HepG2 (cell line): ENCODE data around the gene APC2. TPM values are rescaled to one million over a fixed set of nuclear protein-coding genes. Genes with fewer than 3 reads are reported as not detected.

Experiments
- ETV5 ChIP-seq: IDR thresholded peaks from 2 replicates; pipeline ENCODE4 v1.6.1; 2018; ENCODE audit warnings: missing biosample characterization, missing genetic modification reagents, inconsistent platforms, borderline replicate concordance
- GFI1 ChIP-seq: sonication (generic); formaldehyde crosslinking; IDR thresholded peaks from 2 replicates; pipeline ENCODE4 v1.5.0; 2020; ENCODE audit warnings: missing genetic modification reagents, mild to moderate bottlenecking, borderline replicate concordance
- KDM2A ChIP-seq: sonication (generic); formaldehyde crosslinking; IDR thresholded peaks from 2 replicates; pipeline ENCODE4 v1.4.0; 2020; ENCODE audit warnings: low read depth, missing genetic modification reagents, borderline replicate concordance
- NFE2L2 ChIP-seq: fragments of 150-350 bp; IDR thresholded peaks from 2 replicates; pipeline ENCODE4 v1.6.1; 2014; ENCODE audit warnings: low read length
- RFX5 ChIP-seq: IDR thresholded peaks from 2 replicates; pipeline ENCODE4 v1.6.1; 2011; ENCODE audit warnings: low read depth, low read length, improper control_type of control experiment
- SOX13 ChIP-seq, 3 experiments: fragments of 450-650 bp in 1 of 3; sonication (generic) in 1 of 3; formaldehyde crosslinking in 1 of 3; IDR thresholded peaks in 2 of 3; conservative IDR thresholded peaks in 1 of 3; 2 replicates each; pipeline versions ENCODE4 v1.5.0 to v1.6.1; 2016 to 2020; ENCODE audit warnings: antibody characterized with exemption in 1 of 3, mild to moderate bottlenecking in 1 of 3, missing compliant biosample characterization in 1 of 3, missing genetic modification reagents in 1 of 3, moderate library complexity in 1 of 3
- STAT5B ChIP-seq: sonication (generic); formaldehyde crosslinking; IDR thresholded peaks from 2 replicates; pipeline ENCODE4 v1.4.0; 2020; ENCODE audit warnings: missing genetic modification reagents
- TCF12 ChIP-seq, 2 experiments: fragments of 450-650 bp in 1 of 2; sonication (generic) in 1 of 2; formaldehyde crosslinking in 1 of 2; IDR thresholded peaks; 2 replicates each; pipeline versions ENCODE4 v1.6.1 to v1.8.0; 2017 to 2022; ENCODE audit warnings: antibody characterized with exemption in 1 of 2, mild to moderate bottlenecking in 1 of 2, missing genetic modification reagents in 1 of 2, moderate library complexity in 1 of 2
- ZNF724P ChIP-seq: sonication (generic); formaldehyde crosslinking; IDR thresholded peaks from 2 replicates; pipeline ENCODE4 v1.8.0; 2022; ENCODE audit warnings: missing genetic modification reagents, borderline replicate concordance
- ZNF772 ChIP-seq: sonication (generic); formaldehyde crosslinking; IDR thresholded peaks from 2 replicates; pipeline ENCODE4 v1.5.0; 2020; ENCODE audit warnings: mild to moderate bottlenecking, missing genetic modification reagents
- polyA plus RNA-seq, 8 experiments: library from polyadenylated mRNA; depleted of rRNA in 3 of 8; stranded (reverse) in 7 of 8; unstranded in 1 of 8; fragments of >200 nt; fragmentation: Illumina TruSeq in 4 of 8; extraction: Trizol in 4 of 8; gene quantifications; 2 replicates each; pipeline versions ENCODE4 v1.2.1 to v1.2.3, GENCODE V29; 2011 to 2016; ENCODE audit warnings: low read depth in 4 of 8, missing spikeins in 1 of 8, mixed read lengths in 1 of 8; ENCODE audit not compliant: insufficient read depth in 1 of 8
- total RNA-seq, 5 experiments: library from RNA; depleted of rRNA; stranded (reverse); fragments of >200 nt; fragmentation: Illumina TruSeq; extraction: Trizol; gene quantifications; 2 replicates each; pipeline ENCODE4 v1.2.3, GENCODE V29; 2016; ENCODE audit warnings: low read depth in 1 of 5
- TF ChIP-seq, protein P1 (sequence below): sonication (generic); formaldehyde crosslinking; IDR thresholded peaks from 2 replicates; pipeline ENCODE4 v1.4.0; 2020; ENCODE audit warnings: missing genetic modification reagents
- TF ChIP-seq, protein P2 (sequence below): sonication (generic); formaldehyde crosslinking; IDR thresholded peaks from 2 replicates; pipeline ENCODE4 v1.4.0; 2020; ENCODE audit warnings: missing genetic modification reagents, borderline replicate concordance
- TF ChIP-seq, protein P3 (sequence below): sonication (generic); formaldehyde crosslinking; IDR thresholded peaks from 2 replicates; pipeline ENCODE4 v1.4.0; 2020; ENCODE audit warnings: mild to moderate bottlenecking, missing genetic modification reagents
- TF ChIP-seq, protein P4 (sequence below): sonication (generic); formaldehyde crosslinking; IDR thresholded peaks from 2 replicates; pipeline ENCODE4 v1.8.1; 2023; ENCODE audit warnings: missing genetic modification reagents, mild to moderate bottlenecking, borderline replicate concordance
- TF ChIP-seq, protein P5 (sequence below): sonication (generic); formaldehyde crosslinking; IDR thresholded peaks from 2 replicates; pipeline ENCODE4 v1.4.0; 2020; ENCODE audit warnings: missing genetic modification reagents
- TF ChIP-seq, protein P6 (sequence below): sonication (generic); formaldehyde crosslinking; IDR thresholded peaks from 2 replicates; pipeline ENCODE4 v1.4.0; 2020; ENCODE audit warnings: missing genetic modification reagents

Gene APC2
- total and polyA plus RNA-seq, 2 of the 13 experiments (the other 11 are each of a cell fraction or from before 2014, with no cell fraction given) = 0.08 to 0.22 TPM

DNA sequence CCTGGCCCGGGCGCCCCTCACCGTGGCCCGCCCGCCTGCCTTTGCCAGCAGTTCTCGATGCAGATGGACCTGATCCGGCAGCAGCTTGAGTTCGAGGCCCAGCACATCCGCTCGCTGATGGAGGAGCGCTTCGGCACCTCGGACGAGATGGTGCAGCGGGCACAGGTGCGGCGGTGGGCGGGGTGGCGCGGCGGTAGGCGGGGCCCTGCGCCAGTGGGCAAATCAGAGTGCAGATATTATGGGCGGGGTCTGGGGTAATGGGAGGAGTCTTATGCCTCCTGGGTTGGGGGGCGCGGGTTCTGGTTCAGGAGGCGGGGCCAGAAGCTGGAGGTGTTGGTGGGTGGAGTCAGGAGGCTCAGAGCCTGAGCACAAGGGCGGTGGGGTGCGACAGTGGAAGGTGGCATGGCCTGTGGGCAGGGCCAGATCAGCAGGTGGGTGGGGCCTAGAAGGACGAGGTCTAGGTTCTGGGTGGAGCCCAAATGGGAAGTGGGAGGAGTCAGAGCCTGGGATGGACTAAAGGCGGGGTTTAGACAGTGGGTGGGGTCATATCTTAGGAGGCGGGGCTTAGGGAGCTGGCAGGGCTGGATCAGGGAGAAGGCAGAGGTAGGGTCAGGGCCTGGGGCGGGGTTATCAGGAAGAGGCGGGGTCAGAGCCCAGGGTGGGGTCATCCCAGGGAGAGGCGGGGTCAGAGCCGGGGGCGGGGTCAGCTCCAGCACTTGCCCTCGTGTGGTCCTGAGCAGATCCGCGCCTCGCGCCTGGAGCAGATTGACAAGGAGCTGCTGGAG is 5.6 kb downstream of the APC2 start (continued):
- TF ChIP-seq, protein P1, sequence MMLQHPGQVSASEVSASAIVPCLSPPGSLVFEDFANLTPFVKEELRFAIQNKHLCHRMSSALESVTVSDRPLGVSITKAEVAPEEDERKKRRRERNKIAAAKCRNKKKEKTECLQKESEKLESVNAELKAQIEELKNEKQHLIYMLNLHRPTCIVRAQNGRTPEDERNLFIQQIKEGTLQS (CRISPR knock-in tag) = no peak
- TF ChIP-seq KDM2A (CRISPR knock-in tag) = peak; percentile 67
- TF ChIP-seq, protein P2, sequence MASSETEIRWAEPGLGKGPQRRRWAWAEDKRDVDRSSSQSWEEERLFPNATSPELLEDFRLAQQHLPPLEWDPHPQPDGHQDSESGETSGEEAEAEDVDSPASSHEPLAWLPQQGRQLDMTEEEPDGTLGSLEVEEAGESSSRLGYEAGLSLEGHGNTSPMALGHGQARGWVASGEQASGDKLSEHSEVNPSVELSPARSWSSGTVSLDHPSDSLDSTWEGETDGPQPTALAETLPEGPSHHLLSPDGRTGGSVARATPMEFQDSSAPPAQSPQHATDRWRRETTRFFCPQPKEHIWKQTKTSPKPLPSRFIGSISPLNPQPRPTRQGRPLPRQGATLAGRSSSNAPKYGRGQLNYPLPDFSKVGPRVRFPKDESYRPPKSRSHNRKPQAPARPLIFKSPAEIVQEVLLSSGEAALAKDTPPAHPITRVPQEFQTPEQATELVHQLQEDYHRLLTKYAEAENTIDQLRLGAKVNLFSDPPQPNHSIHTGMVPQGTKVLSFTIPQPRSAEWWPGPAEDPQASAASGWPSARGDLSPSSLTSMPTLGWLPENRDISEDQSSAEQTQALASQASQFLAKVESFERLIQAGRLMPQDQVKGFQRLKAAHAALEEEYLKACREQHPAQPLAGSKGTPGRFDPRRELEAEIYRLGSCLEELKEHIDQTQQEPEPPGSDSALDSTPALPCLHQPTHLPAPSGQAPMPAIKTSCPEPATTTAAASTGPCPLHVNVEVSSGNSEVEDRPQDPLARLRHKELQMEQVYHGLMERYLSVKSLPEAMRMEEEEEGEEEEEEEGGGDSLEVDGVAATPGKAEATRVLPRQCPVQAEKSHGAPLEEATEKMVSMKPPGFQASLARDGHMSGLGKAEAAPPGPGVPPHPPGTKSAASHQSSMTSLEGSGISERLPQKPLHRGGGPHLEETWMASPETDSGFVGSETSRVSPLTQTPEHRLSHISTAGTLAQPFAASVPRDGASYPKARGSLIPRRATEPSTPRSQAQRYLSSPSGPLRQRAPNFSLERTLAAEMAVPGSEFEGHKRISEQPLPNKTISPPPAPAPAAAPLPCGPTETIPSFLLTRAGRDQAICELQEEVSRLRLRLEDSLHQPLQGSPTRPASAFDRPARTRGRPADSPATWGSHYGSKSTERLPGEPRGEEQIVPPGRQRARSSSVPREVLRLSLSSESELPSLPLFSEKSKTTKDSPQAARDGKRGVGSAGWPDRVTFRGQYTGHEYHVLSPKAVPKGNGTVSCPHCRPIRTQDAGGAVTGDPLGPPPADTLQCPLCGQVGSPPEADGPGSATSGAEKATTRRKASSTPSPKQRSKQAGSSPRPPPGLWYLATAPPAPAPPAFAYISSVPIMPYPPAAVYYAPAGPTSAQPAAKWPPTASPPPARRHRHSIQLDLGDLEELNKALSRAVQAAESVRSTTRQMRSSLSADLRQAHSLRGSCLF (CRISPR knock-in tag) = no peak
- no peak for TF ChIP-seq NFE2L2
- TF ChIP-seq, protein P3, sequence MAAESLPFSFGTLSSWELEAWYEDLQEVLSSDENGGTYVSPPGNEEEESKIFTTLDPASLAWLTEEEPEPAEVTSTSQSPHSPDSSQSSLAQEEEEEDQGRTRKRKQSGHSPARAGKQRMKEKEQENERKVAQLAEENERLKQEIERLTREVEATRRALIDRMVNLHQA (CRISPR knock-in tag) = no peak
- TF ChIP-seq ZNF772 = no peak
- TF ChIP-seq, protein P4, sequence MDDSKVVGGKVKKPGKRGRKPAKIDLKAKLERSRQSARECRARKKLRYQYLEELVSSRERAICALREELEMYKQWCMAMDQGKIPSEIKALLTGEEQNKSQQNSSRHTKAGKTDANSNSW (CRISPR knock-in tag) = no peak
- TF ChIP-seq GFI1 = no peak
- TF ChIP-seq TCF12 (IDR thresholded peaks at IDR 0.05) = no peak
- no peak for TF ChIP-seq TCF12 (CRISPR knock-in tag; IDR thresholded peaks at IDR 0.05)
- no peak for TF ChIP-seq SOX13 (IDR thresholded peaks at IDR 0.05)
- no peak for TF ChIP-seq SOX13 (CRISPR knock-in tag; conservative IDR thresholded peaks at IDR 0.05 in 1 of 2, IDR thresholded peaks at IDR 0.05 in 1 of 2)
- no peak for TF ChIP-seq ZNF724P (CRISPR knock-in tag)
- no peak for TF ChIP-seq STAT5B
- TF ChIP-seq RFX5 = no peak
- TF ChIP-seq, protein P5, sequence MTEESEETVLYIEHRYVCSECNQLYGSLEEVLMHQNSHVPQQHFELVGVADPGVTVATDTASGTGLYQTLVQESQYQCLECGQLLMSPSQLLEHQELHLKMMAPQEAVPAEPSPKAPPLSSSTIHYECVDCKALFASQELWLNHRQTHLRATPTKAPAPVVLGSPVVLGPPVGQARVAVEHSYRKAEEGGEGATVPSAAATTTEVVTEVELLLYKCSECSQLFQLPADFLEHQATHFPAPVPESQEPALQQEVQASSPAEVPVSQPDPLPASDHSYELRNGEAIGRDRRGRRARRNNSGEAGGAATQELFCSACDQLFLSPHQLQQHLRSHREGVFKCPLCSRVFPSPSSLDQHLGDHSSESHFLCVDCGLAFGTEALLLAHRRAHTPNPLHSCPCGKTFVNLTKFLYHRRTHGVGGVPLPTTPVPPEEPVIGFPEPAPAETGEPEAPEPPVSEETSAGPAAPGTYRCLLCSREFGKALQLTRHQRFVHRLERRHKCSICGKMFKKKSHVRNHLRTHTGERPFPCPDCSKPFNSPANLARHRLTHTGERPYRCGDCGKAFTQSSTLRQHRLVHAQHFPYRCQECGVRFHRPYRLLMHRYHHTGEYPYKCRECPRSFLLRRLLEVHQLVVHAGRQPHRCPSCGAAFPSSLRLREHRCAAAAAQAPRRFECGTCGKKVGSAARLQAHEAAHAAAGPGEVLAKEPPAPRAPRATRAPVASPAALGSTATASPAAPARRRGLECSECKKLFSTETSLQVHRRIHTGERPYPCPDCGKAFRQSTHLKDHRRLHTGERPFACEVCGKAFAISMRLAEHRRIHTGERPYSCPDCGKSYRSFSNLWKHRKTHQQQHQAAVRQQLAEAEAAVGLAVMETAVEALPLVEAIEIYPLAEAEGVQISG (CRISPR knock-in tag) = peak; percentile 10; the same call in 1 of the 2 replicates
- 0 out of 2 replicates have a peak, but pooled peaks have one; percentile 20 for TF ChIP-seq ETV5 (CRISPR knock-in tag)
- TF ChIP-seq, protein P6, sequence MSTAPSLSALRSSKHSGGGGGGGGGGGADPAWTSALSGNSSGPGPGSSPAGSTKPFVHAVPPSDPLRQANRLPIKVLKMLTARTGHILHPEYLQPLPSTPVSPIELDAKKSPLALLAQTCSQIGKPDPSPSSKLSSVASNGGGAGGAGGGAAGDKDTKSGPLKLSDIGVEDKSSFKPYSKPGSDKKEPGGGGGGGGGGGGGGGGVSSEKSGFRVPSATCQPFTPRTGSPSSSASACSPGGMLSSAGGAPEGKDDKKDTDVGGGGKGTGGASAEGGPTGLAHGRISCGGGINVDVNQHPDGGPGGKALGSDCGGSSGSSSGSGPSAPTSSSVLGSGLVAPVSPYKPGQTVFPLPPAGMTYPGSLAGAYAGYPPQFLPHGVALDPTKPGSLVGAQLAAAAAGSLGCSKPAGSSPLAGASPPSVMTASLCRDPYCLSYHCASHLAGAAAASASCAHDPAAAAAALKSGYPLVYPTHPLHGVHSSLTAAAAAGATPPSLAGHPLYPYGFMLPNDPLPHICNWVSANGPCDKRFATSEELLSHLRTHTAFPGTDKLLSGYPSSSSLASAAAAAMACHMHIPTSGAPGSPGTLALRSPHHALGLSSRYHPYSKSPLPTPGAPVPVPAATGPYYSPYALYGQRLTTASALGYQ (CRISPR knock-in tag) = no peak
